AG04449 (cell line): ENCODE measurements around the gene SERTAD4.

Experiments
- CTCF ChIA-PET: fragments of 350-600 bp; formaldehyde crosslinking; extraction: SDS; loops from one replicate; lab custom pipeline; 2021; ENCODE audit warnings: antibody characterized with exemption; lab: Yijun Ruan, JAX
- POLR2A ChIA-PET: fragments of 400-600, 350-600 bp; formaldehyde crosslinking; extraction: SDS; loops from one replicate; lab custom pipeline; 2020; ENCODE audit warnings: antibody characterized with exemption, inconsistent platforms; lab: Yijun Ruan, JAX
- DNase-seq: peaks from one replicate; pipeline ENCODE4 v3.0.0-alpha.2; 2010; ENCODE audit warnings: low read depth, low spot score
- H3K4me3 ChIP-seq: 2 replicates; pipeline ENCODE4 v1.5.1; 2011; ENCODE audit warnings: low read depth, mild to moderate bottlenecking, control low read depth, low read length
- TF ChIP-seq, protein P1 (sequence below): IDR thresholded peaks from one replicate; pipeline ENCODE4 v1.5.1; 2011; ENCODE audit warnings: mild to moderate bottlenecking, moderate library complexity, low read length, control low read depth, inconsistent platforms; ENCODE audit not compliant: insufficient read depth; ENCODE audit errors: missing control alignments

SERTAD4 gene

DNA sequence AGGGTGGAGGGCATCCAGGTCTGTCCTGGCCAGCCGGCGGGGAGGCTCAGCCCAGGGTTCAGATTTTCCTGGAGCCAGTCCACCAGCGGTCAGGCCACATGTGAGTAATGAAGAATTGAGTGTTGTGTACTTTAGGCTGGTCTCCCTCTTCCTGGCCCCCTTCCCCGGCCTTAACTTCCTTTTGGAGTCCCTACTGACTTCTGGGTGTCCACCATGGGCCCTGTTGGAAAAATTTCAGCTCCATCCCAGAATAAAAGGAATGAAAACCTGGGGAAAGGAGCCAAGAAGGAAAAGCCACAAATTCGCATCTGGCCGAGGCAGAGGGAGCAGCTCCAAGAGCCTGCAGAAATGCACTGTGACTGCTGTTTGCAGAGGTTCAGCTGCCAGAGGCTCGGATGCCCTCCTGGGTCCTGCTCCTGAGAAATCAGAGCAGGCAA, 60.6 kb downstream of the SERTAD4 start:
- DNase-seq = no peak
- TF ChIP-seq, protein P1, sequence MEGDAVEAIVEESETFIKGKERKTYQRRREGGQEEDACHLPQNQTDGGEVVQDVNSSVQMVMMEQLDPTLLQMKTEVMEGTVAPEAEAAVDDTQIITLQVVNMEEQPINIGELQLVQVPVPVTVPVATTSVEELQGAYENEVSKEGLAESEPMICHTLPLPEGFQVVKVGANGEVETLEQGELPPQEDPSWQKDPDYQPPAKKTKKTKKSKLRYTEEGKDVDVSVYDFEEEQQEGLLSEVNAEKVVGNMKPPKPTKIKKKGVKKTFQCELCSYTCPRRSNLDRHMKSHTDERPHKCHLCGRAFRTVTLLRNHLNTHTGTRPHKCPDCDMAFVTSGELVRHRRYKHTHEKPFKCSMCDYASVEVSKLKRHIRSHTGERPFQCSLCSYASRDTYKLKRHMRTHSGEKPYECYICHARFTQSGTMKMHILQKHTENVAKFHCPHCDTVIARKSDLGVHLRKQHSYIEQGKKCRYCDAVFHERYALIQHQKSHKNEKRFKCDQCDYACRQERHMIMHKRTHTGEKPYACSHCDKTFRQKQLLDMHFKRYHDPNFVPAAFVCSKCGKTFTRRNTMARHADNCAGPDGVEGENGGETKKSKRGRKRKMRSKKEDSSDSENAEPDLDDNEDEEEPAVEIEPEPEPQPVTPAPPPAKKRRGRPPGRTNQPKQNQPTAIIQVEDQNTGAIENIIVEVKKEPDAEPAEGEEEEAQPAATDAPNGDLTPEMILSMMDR = no peak
- no peak overlapping the region; the same call in 1 of the 2 replicates for H3K4me3 ChIP-seq
- ChIA-PET POLR2A (interaction anchor here (0.9 to 2.0 kb wide), 3 partner anchors 31 to 81 kb away, joined by 3 to 7 read pairs (median 7); no protein-coding TSS in a partner anchor), CTCF (interaction anchor here (0.7 to 2.9 kb wide), 5 partner anchors 10 to 82 kb away, joined by 3 to 12 read pairs (median 6); no protein-coding TSS in a partner anchor)

GRCh38 chr1:210294999-210295745, 62.6 kb downstream of the SERTAD4 start:
- POLR2A ChIA-PET = no interaction called here
- DNase-seq = no peak
- CTCF ChIA-PET = interaction anchor here (0.9 to 2.9 kb wide), 6 partner anchors 8 to 435 kb away, joined by 3 to 11 read pairs (median 6); no protein-coding TSS in a partner anchor
- TF ChIP-seq, protein P1 = no peak
- H3K4me3 ChIP-seq = no peak overlapping the region
